Renal cortex interstitium (tissue), 15 donors: ENCODE data around the gene PRR13. TPM values are rescaled to one million over a fixed set of nuclear protein-coding genes. Genes with fewer than 3 reads are reported as not detected.
"Not testable (repeated sequence)": the region's sequence is repeated elsewhere in the genome, so short reads cannot be mapped to it uniquely, and the experiment has no call there.

Experiments used
- DNase-seq, 11 donors: peaks; one replicate each; pipeline ENCODE4 v3.0.0-alpha.2; 2013; ENCODE audit warnings: low read depth in 9 of 11, low spot score in 4 of 11; ENCODE audit errors: extremely low read depth in 1 of 11
- long read RNA-seq, 16 experiments: transcript quantifications; one replicate each; lab custom pipeline, GENCODE V29; 2026
- polyA plus RNA-seq, 3 donors: library from polyadenylated mRNA; unstranded; fragments of 120-200 nt; gene quantifications; one replicate each; pipeline ENCODE4 v1.2.1, GENCODE V29; 2013; ENCODE audit not compliant: insufficient read length in 3 of 3

PRR13 gene, protein sequence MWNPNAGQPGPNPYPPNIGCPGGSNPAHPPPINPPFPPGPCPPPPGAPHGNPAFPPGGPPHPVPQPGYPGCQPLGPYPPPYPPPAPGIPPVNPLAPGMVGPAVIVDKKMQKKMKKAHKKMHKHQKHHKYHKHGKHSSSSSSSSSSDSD
- 100 to 1,000 TPM; 164 to 186 (median 169) TPM for polyA plus RNA-seq
- long read RNA-seq, donor 1, transcript PRR13-209 (4 exons, 625 nt) = minor isoform, 5 of 81 reads
- long read RNA-seq, donor 1, transcript PRR13-208 (3 exons, 786 nt) = minor isoform, 12 of 81 reads
- long read RNA-seq, donor 1, transcript PRR13-202 (4 exons, 1,229 nt) = major isoform, 25 of 81 reads
- long read RNA-seq, donor 1, partial matches to known transcripts = 39 of 81 reads
- long read RNA-seq, donor 1, other reads (novel, unspliced or antisense) = 0 of 81 reads
- long read RNA-seq, donor 2, transcript PRR13-208 (3 exons, 786 nt) = minor isoform, 9 of 63 reads
- long read RNA-seq, donor 2, transcript PRR13-202 (4 exons, 1,229 nt) = major isoform, 23 of 63 reads
- long read RNA-seq, donor 2, partial matches to known transcripts = 27 of 63 reads
- long read RNA-seq, donor 2, other reads (novel, unspliced or antisense) = 0 of 63 reads
- long read RNA-seq, donor 3, transcript PRR13-208 (3 exons, 786 nt) = minor isoform, 14 of 106 reads
- long read RNA-seq, donor 3, transcript PRR13-209 (4 exons, 625 nt) = minor isoform, 10 of 106 reads
- long read RNA-seq, donor 3, transcript PRR13-202 (4 exons, 1,229 nt) = major isoform, 44 of 106 reads
- long read RNA-seq, donor 3, partial matches to known transcripts = 35 of 106 reads
- long read RNA-seq, donor 3, other reads (novel, unspliced or antisense) = 0 of 106 reads
- long read RNA-seq, donor 4, transcript PRR13-208 (3 exons, 786 nt) = minor isoform, 6 of 51 reads
- long read RNA-seq, donor 4, transcript PRR13-202 (4 exons, 1,229 nt) = major isoform, 28 of 51 reads
- long read RNA-seq, donor 4, transcript PRR13-209 (4 exons, 625 nt) = minor isoform, 6 of 51 reads
- long read RNA-seq, donor 4, partial matches to known transcripts = 9 of 51 reads
- long read RNA-seq, donor 4, other reads (novel, unspliced or antisense) = 0 of 51 reads
- long read RNA-seq, donor 5 = 0 reads
- long read RNA-seq, donor 6, transcript PRR13-208 (3 exons, 786 nt) = minor isoform, 15 of 65 reads
- long read RNA-seq, donor 6, transcript PRR13-202 (4 exons, 1,229 nt) = major isoform, 18 of 65 reads
- long read RNA-seq, donor 6, transcript PRR13-209 (4 exons, 625 nt) = minor isoform, 5 of 65 reads
- long read RNA-seq, donor 6, partial matches to known transcripts = 24 of 65 reads
- long read RNA-seq, donor 6, other reads (novel, unspliced or antisense) = 0 of 65 reads
- long read RNA-seq, donor 7, transcript PRR13-202 (4 exons, 1,229 nt) = major isoform, 38 of 93 reads
- long read RNA-seq, donor 7, transcript PRR13-209 (4 exons, 625 nt) = minor isoform, 13 of 93 reads
- long read RNA-seq, donor 7, transcript PRR13-208 (3 exons, 786 nt) = minor isoform, 12 of 93 reads
- long read RNA-seq, donor 7, partial matches to known transcripts = 29 of 93 reads
- long read RNA-seq, donor 7, other reads (novel, unspliced or antisense) = 0 of 93 reads
- long read RNA-seq, donor 8, transcript PRR13-208 (3 exons, 786 nt) = minor isoform, 21 of 147 reads
- long read RNA-seq, donor 8, transcript PRR13-202 (4 exons, 1,229 nt) = major isoform, 61 of 147 reads
- long read RNA-seq, donor 8, transcript PRR13-209 (4 exons, 625 nt) = minor isoform, 12 of 147 reads
- long read RNA-seq, donor 8, partial matches to known transcripts = 51 of 147 reads
- long read RNA-seq, donor 8, other reads (novel, unspliced or antisense) = 0 of 147 reads
- long read RNA-seq, donor 9, transcript PRR13-202 (4 exons, 1,229 nt) = major isoform, 21 of 45 reads
- long read RNA-seq, donor 9, partial matches to known transcripts = 16 of 45 reads
- long read RNA-seq, donor 9, other reads (novel, unspliced or antisense) = 0 of 45 reads
- long read RNA-seq, donor 10, transcript PRR13-202 (4 exons, 1,229 nt) = major isoform, 40 of 111 reads
- long read RNA-seq, donor 10, transcript PRR13-209 (4 exons, 625 nt) = minor isoform, 10 of 111 reads
- long read RNA-seq, donor 10, transcript PRR13-208 (3 exons, 786 nt) = minor isoform, 17 of 111 reads
- long read RNA-seq, donor 10, partial matches to known transcripts = 42 of 111 reads
- long read RNA-seq, donor 10, other reads (novel, unspliced or antisense) = 0 of 111 reads
- long read RNA-seq, donor 11, transcript PRR13-208 (3 exons, 786 nt) = minor isoform, 9 of 45 reads
- long read RNA-seq, donor 11, transcript PRR13-202 (4 exons, 1,229 nt) = major isoform, 22 of 45 reads
- long read RNA-seq, donor 11, partial matches to known transcripts = 10 of 45 reads
- long read RNA-seq, donor 11, other reads (novel, unspliced or antisense) = 0 of 45 reads
- long read RNA-seq, donor 12, transcript PRR13-202 (4 exons, 1,229 nt) = major isoform, 12 of 37 reads
- long read RNA-seq, donor 12, partial matches to known transcripts = 16 of 37 reads
- long read RNA-seq, donor 12, other reads (novel, unspliced or antisense) = 0 of 37 reads
- long read RNA-seq, donor 13 = 0 reads
- long read RNA-seq, donor 14, transcript PRR13-208 (3 exons, 786 nt) = minor isoform, 8 of 57 reads
- long read RNA-seq, donor 14, transcript PRR13-202 (4 exons, 1,229 nt) = major isoform, 26 of 57 reads
- long read RNA-seq, donor 14, transcript PRR13-209 (4 exons, 625 nt) = minor isoform, 5 of 57 reads
- long read RNA-seq, donor 14, partial matches to known transcripts = 18 of 57 reads
- long read RNA-seq, donor 14, other reads (novel, unspliced or antisense) = 0 of 57 reads
- long read RNA-seq, donor 15, transcript PRR13-202 (4 exons, 1,229 nt) = major isoform, 11 of 24 reads
- long read RNA-seq, donor 15, partial matches to known transcripts = 8 of 24 reads
- long read RNA-seq, donor 15, other reads (novel, unspliced or antisense) = 0 of 24 reads
- long read RNA-seq, donor 16, transcript PRR13-208 (3 exons, 786 nt) = minor isoform, 17 of 161 reads
- long read RNA-seq, donor 16, transcript PRR13-202 (4 exons, 1,229 nt) = major isoform, 88 of 161 reads
- long read RNA-seq, donor 16, transcript PRR13-209 (4 exons, 625 nt) = minor isoform, 8 of 161 reads
- long read RNA-seq, donor 16, partial matches to known transcripts = 42 of 161 reads
- long read RNA-seq, donor 16, other reads (novel, unspliced or antisense) = 0 of 161 reads

DNA sequence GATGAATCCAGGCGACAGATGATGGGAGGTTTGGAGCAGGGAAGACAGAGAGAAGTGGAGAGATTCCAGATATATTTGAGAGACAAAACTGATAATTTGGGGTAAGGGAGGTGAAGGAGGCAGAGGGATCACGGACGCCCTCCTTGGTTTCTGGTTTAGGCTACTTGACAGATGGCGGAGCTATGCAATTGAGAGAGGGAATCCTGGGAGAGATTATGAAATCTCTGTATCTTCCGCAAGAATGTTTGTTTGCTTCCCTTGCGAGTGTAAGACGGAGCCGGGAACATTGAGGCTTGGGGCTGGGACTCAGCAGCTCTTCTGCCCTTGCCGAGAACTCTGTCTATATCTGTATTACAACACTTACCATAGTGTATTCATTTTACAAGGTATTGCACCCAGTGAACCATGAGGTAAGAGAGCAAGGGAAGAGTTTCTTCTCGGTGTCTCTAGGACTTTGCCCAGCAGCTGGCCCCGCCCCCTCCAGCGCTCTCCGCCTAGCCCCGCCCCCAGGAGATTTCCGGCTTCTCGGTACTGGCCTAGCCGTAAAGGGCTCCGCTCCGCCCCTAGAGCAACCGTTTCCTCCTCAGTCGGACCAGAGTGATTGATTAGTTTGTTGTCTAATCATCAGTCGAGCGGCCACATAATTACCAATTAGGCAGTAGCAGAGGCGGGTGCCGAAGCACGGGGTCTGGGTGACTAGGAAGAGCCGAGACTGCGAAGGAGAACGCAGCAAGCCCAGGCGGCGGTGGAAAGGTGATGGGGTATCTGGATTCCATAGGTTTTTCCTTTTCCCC, at the start of gene PRR13:
PRR13 (plus strand) TSS at position 695 of the 794 bp plus-strand sequence. CDS start 981 bp downstream, outside the sequence.
- DNase-seq = peak; percentile 91 to 99 (median 97)

DNA sequence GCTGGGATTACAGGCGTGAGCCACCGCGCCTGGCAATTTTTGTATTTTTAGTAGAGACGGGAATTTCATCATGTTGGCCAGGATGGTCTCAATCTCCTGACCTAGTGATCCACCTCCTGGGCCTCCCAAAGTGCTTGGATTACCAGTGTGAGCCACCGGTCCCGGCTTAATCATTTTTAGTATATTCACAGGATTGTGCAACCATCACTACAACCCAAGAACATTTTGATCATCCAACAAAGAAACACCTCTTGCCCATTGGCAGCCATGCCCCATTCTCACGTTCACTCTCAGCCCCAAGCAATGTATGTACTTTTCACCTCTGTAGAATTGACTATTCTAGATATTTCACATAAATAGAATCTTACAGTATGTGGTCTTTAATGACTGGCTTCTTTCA, 41.6 kb upstream of the PRR13 start:
- no peak for DNase-seq

DNA sequence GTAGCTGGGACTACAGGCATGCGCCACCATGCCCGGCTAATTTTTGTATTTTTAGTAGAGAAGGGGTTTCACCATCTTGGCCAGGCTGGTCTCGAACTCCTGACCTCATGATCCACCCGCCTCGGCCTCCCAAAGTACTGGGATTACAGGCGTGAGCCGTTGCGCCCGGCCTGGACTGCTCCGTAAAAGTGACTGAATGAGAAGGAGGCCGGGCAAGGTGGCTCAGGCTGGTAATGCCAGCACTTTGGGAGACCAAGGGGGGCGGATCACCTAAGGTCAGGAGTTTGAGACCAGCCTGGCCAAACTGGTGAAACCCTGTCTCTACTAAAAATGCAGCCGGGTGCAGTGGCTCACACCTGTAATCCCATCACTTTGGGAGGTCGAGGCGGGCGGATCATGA, 39.2 kb upstream of the PRR13 start:
- not testable (repeated sequence) for DNase-seq

DNA sequence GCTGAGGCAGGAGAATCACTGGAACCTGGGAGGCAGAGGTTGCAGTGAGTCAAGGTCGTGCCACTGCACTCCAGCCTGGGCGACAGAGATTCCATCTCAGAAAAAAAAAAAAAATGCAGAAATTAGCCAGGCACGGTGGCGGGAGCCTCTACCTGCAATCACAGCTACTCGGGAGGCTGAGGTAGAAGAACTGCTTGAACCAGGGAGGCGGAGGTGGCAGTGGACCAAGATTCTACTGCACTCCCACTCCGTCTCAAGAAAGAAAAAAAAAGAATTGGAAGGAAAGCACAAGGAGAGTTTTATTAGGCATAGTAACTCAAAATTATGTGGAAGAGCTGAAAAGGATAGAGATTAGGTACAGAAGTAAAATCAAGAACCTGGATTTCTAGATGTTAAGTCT, 38.7 kb upstream of the PRR13 start:
- DNase-seq = no peak

DNA sequence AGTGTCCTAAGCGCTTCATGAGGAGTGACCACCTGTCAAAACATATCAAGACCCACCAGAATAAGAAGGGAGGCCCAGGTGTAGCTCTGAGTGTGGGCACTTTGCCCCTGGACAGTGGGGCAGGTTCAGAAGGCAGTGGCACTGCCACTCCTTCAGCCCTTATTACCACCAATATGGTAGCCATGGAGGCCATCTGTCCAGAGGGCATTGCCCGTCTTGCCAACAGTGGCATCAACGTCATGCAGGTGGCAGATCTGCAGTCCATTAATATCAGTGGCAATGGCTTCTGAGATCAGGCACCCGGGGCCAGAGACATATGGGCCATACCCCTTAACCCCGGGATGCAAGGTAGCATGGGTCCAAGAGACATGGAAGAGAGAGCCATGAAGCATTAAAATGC, 30.6 kb upstream of the PRR13 start:
- DNase-seq = no peak

DNA sequence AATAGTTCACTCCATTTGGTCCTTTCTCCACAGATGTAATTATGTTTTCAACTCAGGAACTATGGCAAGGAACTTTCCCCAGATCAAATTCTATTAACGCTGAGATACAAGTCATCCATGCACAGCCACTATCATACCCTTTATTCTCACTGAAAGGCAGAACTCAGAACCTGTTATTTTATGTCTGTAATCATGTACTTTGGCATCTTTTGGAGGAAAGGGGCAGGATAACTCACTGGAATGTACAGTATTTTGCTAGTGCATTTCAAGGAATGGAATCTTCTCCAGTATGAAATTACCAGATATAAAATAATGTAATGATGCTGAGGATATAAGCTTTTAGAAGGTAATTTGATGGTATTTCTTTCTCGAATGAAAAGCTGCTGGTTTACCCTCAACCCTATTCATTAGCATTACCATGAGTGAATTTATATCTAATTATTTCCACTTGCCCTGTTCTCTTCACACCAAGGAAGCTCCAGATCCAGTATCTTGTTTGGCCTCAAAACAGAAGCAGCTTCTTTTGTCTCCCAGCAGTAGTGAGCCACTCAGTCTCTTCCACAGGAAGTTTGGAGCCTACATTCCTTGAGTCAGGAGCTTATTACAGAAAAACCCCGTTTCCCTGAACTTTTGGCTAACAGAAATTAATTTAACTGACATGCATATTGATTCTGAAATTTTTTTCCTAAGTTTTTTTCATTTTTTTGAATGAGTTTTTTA, 27.9 kb upstream of the PRR13 start:
- DNase-seq = no peak

DNA sequence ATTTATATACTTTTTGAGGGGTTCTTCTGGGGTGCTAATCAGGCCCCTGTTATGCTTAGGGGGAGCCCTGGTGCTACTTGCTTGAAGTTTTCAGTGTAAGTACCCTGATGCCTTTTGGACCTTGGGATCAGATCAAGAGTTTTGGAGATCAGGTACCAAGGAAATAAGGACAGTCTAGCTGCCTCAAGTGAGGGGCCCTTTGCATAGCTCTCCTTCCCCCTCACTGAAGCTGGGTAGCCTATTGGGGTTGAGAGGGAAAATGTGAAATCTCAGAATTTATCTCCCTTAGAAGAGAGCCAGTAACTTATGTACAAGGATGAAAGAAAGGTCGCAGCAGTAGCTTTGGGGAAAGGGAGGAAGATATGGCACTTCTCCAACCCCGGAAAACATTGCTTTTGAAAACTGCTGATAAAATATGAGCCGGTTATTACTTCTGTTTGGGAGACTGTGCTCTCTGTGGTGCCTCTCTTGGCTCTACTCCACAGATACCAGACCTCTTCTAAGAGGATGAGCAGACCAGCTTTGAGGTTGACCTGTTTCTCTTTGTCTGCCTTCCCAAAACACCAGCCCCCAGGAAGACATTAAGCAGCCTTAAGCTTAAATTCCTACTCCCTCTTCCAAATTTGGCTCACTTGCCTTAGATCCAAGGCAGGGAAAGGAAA, 26.6 kb upstream of the PRR13 start:
- DNase-seq = no peak

DNA sequence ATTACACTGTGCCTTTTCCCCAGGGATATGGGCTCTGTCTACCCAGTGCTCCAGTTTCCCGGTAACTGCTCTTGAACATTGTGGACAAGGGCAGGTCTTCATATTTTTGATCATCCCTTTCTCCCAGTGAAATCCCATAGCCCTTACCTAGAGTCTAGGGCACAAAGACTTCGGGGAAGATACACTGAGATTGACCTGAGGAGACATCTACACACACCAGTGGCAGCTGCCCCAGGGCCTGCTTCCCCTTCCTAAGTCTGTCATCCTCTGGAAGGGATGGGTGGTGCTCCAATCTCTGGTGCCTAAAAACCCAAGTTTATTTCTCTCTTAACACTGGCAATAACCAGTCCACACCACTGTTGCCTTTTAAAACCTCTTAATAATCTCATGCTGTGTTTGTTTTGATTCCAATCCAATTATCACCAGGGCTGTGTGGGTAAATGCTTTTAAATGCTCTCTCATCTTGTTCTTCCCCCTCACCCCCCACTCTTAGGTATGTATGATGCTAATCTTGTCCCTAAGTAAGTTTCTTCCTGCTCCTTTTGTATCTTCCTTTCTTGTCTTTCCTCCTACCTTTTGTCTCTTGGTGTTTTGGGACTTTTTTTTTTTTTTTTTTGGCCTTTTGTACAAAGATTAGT, 25.7 kb upstream of the PRR13 start:
- not testable (repeated sequence) for DNase-seq

DNA sequence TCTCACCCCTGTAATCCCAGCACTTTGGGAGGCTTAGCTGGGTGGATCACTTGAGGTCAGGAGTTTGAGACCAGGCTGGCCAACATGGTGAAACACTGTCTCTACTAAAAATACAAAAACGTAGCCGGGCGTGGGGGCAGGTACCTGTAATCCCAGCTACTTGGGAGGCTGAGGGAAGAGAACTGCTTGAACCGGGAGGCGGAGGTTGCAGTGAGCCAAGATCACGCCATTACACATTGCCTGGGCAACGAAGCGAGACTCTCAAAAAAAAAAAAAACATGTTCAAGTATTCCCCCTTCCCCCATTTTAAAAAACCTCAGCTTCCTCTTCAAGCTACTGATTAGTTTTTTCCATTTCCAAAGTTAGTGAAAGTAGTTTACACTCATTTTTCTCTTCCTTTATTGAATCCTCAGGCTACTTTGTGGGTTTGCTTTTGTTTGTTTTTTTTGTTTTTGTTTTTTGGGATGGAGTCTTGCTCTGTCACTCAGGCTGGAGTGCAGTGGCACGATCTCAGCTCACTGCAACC, 24.2 kb upstream of the PRR13 start:
- DNase-seq = not testable (repeated sequence)

DNA sequence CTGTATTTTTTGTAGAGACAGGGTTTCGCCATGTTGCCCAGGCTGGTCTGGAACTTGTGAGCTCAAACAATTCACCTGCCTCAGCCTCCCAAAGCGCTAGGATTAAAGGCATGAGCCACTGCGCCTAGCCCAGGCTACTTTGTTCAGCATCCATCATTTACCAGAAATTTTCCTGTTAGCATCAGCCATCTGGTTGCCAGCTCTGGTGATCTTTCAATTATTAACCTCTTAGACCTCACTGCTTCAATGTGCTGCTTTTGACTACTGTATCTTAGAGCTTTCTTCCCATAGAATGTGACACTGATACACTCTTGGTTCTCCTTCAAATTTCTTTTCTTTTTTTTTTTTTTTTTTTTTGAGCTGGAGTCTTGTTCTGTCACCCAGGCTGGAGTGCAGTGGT, 23.3 kb upstream of the PRR13 start:
- DNase-seq = no peak

DNA sequence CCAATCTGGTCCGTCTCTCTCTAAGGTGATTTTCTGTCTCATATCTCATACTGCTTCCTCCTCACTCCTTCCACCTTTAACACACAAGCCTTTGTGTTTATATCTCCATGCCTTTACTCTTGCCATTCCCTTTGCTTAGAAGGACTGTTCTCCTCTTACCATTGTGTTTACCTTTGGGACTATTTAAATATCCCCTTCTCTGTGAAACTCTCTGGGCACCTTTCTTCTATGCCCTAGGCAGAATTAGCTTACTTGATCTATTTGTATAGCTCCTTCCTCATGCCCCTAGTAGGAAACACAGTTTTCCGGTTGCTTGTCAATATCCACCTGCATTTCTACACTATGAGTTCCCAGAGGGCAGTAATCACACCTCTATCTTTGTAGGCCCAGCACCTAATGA, 21.8 kb upstream of the PRR13 start:
- DNase-seq = no peak

DNA sequence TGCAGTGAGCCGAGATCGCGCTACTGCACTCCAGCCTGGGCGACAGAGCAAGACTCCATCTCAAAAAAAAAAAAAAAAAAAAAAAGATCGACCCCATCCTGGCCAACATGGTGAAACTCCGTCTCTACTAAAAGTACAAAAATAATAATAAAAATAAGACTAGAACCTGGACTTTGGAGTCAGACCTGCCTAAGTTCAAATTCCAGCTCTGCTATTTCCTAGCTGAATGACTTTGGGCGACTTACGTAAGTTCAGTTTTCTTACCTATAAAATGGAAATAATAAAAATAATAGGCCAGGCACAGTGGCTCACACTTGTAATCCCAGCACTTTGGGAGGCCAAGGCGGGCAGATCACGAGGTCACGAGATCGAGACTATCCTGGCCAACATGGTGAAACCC, 19.3 kb upstream of the PRR13 start:
- DNase-seq = not testable (repeated sequence)

DNA sequence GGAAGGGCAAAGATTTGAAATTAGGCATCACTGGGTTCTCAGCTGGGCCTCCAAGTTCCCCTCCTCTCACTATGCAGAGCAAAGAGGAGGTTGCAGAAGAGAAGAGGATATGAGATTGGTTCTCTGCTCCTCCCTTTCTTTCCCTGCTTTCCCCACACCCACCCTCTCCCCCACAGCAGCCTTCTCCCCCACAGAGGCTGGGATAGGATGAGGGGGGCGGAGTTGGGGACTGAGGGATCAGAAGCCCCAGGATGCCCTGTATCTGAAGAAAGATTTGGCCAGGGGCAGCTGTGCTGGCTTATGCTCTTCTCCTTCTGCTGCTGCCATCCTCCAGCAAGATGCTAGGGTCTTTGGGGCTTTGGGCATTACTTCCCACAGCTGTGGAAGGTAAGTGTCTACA, 17.9 kb upstream of the PRR13 start, which contains the start of gene AMHR2:
AMHR2 (plus strand) TSS at position 259 of the 400 bp plus-strand sequence; CDS start at position 339, 80 bp downstream.
- no peak for DNase-seq
